HepG2 (cell line): ENCODE data around the gene MSRB3. TPM values are rescaled to one million over a fixed set of nuclear protein-coding genes. Genes with fewer than 3 reads are reported as not detected.

Experiments
- ARID5B ChIP-seq: IDR thresholded peaks from 2 replicates; pipeline ENCODE4 v1.4.0; 2020; ENCODE audit warnings: mild to moderate bottlenecking, missing genetic modification reagents
- FOXA1 ChIP-seq, 2 experiments: fragments of 450-650 bp in 1 of 2; sonication (generic) in 1 of 2; formaldehyde crosslinking in 1 of 2; IDR thresholded peaks; 2 replicates each; pipeline versions ENCODE4 v1.4.0 to v1.6.1; 2016 to 2020; ENCODE audit warnings: missing genetic modification reagents in 1 of 2
- HDAC1 ChIP-seq: sonication (generic); formaldehyde crosslinking; IDR thresholded peaks from 2 replicates; pipeline ENCODE4 v1.5.1; 2020; ENCODE audit warnings: mild to moderate bottlenecking, missing genetic modification reagents
- MAF1 ChIP-seq: sonication (generic); formaldehyde crosslinking; IDR thresholded peaks from 2 replicates; pipeline ENCODE4 v1.5.0; 2020; ENCODE audit warnings: missing genetic modification reagents, borderline replicate concordance
- MTF2 ChIP-seq: sonication (generic); formaldehyde crosslinking; IDR thresholded peaks from 2 replicates; pipeline ENCODE4 v1.5.0; 2020; ENCODE audit warnings: missing genetic modification reagents, borderline replicate concordance
- MYNN ChIP-seq: sonication (generic); formaldehyde crosslinking; IDR thresholded peaks from 2 replicates; pipeline ENCODE4 v1.4.0; 2020; ENCODE audit warnings: mild to moderate bottlenecking, low read depth, missing genetic modification reagents
- SCMH1 ChIP-seq: sonication (generic); formaldehyde crosslinking; IDR thresholded peaks from 2 replicates; pipeline ENCODE4 v1.9.0; 2021; ENCODE audit warnings: missing genetic modification reagents, mild to moderate bottlenecking, borderline replicate concordance
- SMYD3 ChIP-seq: sonication (generic); formaldehyde crosslinking; IDR thresholded peaks from 2 replicates; pipeline ENCODE4 v1.8.1; 2023; ENCODE audit warnings: mild to moderate bottlenecking, missing genetic modification reagents
- SNAPC4 ChIP-seq: sonication (generic); formaldehyde crosslinking; IDR thresholded peaks from 2 replicates; pipeline ENCODE4 v1.4.0; 2020; ENCODE audit warnings: mild to moderate bottlenecking, missing genetic modification reagents
- TARDBP ChIP-seq: sonication (generic); formaldehyde crosslinking; IDR thresholded peaks from 2 replicates; pipeline ENCODE4 v1.8.0; 2022; ENCODE audit warnings: mild to moderate bottlenecking, missing genetic modification reagents
- ZBTB21 ChIP-seq: sonication (generic); formaldehyde crosslinking; IDR thresholded peaks from 2 replicates; pipeline ENCODE4 v1.4.0; 2020; ENCODE audit warnings: missing genetic modification reagents
- ZBTB3 ChIP-seq: sonication (generic); formaldehyde crosslinking; IDR thresholded peaks from 2 replicates; pipeline ENCODE4 v1.4.0; 2020; ENCODE audit warnings: low read depth, mild to moderate bottlenecking, moderate library complexity, missing genetic modification reagents, borderline replicate concordance
- ZNF232 ChIP-seq: sonication (generic); formaldehyde crosslinking; IDR thresholded peaks from 2 replicates; pipeline ENCODE4 v1.4.0; 2020; ENCODE audit warnings: missing genetic modification reagents, borderline replicate concordance
- ZNF30 ChIP-seq: sonication (generic); formaldehyde crosslinking; IDR thresholded peaks from 2 replicates; pipeline ENCODE4 v1.5.0; 2020; ENCODE audit warnings: mild to moderate bottlenecking, missing genetic modification reagents
- ZNF460 ChIP-seq: sonication (generic); formaldehyde crosslinking; IDR thresholded peaks from 2 replicates; pipeline ENCODE4 v1.5.1; 2020; ENCODE audit warnings: missing genetic modification reagents, mild to moderate bottlenecking, borderline replicate concordance
- ZNF550 ChIP-seq: sonication (generic); formaldehyde crosslinking; IDR thresholded peaks from 2 replicates; pipeline ENCODE4 v1.4.0; 2020; ENCODE audit warnings: mild to moderate bottlenecking, missing genetic modification reagents, borderline replicate concordance
- ZNF557 ChIP-seq: sonication (generic); formaldehyde crosslinking; IDR thresholded peaks from 2 replicates; pipeline ENCODE4 v1.4.0; 2020; ENCODE audit warnings: missing genetic modification reagents
- ZNF672 ChIP-seq: sonication (generic); formaldehyde crosslinking; IDR thresholded peaks from 2 replicates; pipeline ENCODE4 v1.8.1; 2022; ENCODE audit warnings: missing genetic modification reagents
- ZNF773 ChIP-seq: sonication (generic); formaldehyde crosslinking; IDR thresholded peaks from 2 replicates; pipeline ENCODE4 v1.4.0; 2020; ENCODE audit warnings: missing genetic modification reagents, borderline replicate concordance
- polyA plus RNA-seq, 8 experiments: library from polyadenylated mRNA; depleted of rRNA in 3 of 8; stranded (reverse) in 7 of 8; unstranded in 1 of 8; fragments of >200 nt; fragmentation: Illumina TruSeq in 4 of 8; extraction: Trizol in 4 of 8; gene quantifications; 2 replicates each; pipeline versions ENCODE4 v1.2.1 to v1.2.3, GENCODE V29; 2011 to 2016; ENCODE audit warnings: low read depth in 4 of 8, missing spikeins in 1 of 8, mixed read lengths in 1 of 8; ENCODE audit not compliant: insufficient read depth in 1 of 8
- total RNA-seq, 5 experiments: library from RNA; depleted of rRNA; stranded (reverse); fragments of >200 nt; fragmentation: Illumina TruSeq; extraction: Trizol; gene quantifications; 2 replicates each; pipeline ENCODE4 v1.2.3, GENCODE V29; 2016; ENCODE audit warnings: low read depth in 1 of 5
- TF ChIP-seq, protein P1 (sequence below): sonication (generic); formaldehyde crosslinking; IDR thresholded peaks from 2 replicates; pipeline ENCODE4 v1.5.0; 2020; ENCODE audit warnings: missing genetic modification reagents

MSRB3 gene
- total and polyA plus RNA-seq, 2 of the 13 experiments (the other 11 are each of a cell fraction or from before 2014, with no cell fraction given): 1.5 to 1.9 TPM

DNA sequence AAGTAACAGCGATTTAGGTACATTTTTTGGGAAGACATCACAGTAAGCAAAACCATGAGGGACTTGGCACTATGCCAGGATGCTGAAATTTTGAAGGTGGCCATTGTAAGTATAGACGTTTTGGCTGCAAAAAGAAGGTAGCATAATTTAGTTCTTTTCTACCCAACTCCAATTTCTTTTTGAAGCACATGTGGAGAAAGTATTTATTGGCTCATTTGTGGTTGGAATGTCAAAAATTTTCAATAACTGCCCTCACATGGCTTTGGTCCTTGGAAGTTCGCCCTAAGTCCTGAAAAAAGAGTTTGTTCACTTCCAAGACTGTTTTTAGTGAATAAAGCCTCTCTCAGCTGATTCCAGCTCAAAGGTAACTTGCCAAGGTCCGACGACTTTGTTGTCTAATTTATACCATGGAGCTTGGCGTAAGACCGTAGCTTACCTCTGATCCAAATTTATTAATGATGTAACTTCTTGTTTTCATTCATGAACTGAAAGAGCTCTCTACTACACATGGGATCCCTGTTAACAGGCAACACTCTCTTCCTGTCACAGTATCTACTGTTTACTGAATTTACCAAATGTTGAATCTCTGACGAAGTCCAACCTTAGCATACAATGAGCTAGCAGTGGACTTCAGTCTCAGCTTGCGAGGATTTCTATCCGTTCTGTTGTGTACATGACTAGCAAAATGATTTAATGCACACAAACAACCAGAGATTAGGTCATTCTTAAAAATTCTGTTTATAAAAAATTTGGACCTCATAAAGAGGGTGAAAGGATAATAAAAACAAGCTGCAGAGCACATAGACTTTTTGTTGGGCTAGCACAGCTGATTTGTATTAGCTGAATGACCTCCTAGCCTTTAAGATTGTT lies 49.0 kb downstream of the MSRB3 start (continued):
- TF ChIP-seq ARID5B (CRISPR knock-in tag) (peak; percentile 81), TARDBP (CRISPR knock-in tag) (0 out of 2 replicates have a peak, but pooled peaks have one; percentile 41), ZBTB21 (CRISPR knock-in tag) (peak; percentile 77; the same call in 1 of the 2 replicates), ZNF557 (CRISPR knock-in tag) (no peak), ZNF232 (CRISPR knock-in tag) (peak; percentile 65; the same call in 1 of the 2 replicates), SMYD3 (CRISPR knock-in tag) (no peak), SCMH1 (CRISPR knock-in tag) (no peak), FOXA1 (IDR thresholded peaks at IDR 0.05) (no peak), FOXA1 (CRISPR knock-in tag; IDR thresholded peaks at IDR 0.05) (peak; percentile 86), MTF2 (CRISPR knock-in tag) (no peak), ZNF30 (CRISPR knock-in tag) (no peak), HDAC1 (CRISPR knock-in tag) (peak; percentile 62; the same call in 1 of the 2 replicates), ZNF672 (CRISPR knock-in tag) (no peak), ZBTB3 (CRISPR knock-in tag) (no peak), ZNF460 (CRISPR knock-in tag) (no peak), SNAPC4 (CRISPR knock-in tag) (no peak), MYNN (CRISPR knock-in tag) (no peak), ZNF550 (no peak), MAF1 (CRISPR knock-in tag) (no peak), ZNF773 (CRISPR knock-in tag) (no peak)
- TF ChIP-seq, protein P1, sequence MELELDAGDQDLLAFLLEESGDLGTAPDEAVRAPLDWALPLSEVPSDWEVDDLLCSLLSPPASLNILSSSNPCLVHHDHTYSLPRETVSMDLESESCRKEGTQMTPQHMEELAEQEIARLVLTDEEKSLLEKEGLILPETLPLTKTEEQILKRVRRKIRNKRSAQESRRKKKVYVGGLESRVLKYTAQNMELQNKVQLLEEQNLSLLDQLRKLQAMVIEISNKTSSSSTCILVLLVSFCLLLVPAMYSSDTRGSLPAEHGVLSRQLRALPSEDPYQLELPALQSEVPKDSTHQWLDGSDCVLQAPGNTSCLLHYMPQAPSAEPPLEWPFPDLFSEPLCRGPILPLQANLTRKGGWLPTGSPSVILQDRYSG (CRISPR knock-in tag): no peak
